Measurements from ENCODE around the gene HEPACAM2.
A peak's percentile ranks its signal among the peaks of the same experiment; 100 is the strongest.

Gene HEPACAM2

DNA sequence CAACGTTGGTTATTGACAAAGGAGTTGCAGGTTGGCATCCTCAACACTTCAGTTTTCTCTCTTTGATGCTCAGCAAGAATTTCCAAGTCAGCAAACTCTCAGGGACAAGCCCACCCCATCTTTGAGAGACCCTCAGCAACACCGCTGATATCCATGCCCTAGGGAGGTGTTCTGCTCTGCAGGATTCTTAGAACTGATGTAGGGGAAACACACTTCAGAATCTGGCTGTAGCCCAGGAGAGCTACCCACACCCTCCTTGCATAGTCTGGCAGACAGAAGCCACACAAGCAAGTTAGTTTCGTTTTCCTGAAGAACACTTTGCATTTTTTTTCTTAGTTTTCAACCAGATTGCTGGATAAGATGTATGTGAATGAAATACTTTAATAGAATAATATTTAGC, 78.9 kb downstream of the HEPACAM2 start:
- DNase-seq (ENCODE audit: low read depth in 3 of 3) = peak in 1 of 3 donors; percentile 7

DNA sequence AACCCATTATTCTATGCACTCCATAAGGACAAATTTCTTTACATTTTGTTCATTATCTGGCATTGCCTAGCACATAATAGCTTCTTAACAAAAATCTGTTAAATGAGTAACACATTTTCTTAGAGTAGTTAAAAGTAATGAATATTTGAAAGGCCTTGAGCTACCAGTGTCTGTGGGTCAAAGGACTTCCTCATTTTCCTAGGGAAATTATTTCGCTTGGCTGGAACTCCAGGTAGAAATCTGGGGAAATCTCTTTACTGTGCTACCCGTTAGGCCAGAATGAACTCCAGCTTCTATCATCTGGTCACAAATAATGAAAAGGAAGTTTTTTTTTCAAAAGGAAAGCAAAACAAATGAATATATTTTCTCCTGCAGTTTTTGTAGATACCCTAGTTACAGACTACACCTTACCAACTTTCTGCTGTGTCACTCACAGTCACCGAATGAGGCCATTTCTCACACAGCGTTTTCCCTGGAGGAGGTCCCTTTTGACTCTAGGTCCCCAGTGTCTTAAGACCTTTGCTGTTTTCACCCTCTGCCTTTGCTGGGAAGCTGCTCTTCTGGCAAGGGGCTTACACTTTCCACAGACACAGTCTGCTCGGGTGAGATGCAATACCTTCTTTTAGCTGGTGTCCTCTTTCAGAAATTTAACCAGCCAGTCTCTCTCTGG, 79.7 kb downstream of the HEPACAM2 start:
- DNase-seq (ENCODE audit: low read depth in 3 of 3) = no peak

DNA sequence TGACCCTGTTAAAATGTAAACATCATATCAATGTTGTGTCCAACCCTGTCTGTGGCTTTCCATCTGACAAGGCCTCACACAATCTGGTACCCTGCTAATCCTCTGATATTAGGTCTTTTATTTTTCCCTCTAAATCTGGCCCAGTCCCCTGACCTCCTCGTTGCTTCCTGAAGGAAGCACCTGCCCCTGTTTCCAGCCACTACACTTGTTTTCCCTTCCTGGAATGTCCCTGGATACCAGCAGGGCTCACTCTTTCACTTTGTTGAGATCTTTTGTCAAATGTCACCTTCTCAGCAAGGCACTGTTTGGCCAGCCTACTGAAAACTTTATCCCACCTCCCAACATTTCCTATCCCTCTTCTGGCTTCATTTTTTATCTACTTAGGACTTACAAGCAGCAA, 80.2 kb downstream of the HEPACAM2 start:
- no peak for DNase-seq (ENCODE audit: low read depth in 3 of 3)

DNA sequence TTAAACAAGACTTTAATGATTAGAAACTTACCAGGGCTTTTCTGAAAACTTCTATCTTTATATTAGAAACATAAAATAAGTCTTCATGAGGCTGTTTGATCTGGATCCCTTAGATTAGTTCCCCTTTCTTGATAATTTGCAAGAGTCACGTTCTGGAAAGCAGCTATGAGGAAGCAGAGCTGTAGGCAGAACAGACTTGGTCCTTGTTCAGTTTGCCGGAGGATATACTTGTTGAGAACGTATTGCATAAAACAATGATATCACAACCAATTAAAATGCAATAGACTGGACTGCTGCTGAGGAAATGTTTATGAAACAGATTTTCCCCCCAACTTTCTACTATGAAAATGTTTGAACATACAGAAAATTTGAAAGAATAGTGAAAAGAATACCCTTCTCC, 80.9 kb downstream of the HEPACAM2 start:
- DNase-seq (ENCODE audit: low read depth in 3 of 3) = no peak

DNA sequence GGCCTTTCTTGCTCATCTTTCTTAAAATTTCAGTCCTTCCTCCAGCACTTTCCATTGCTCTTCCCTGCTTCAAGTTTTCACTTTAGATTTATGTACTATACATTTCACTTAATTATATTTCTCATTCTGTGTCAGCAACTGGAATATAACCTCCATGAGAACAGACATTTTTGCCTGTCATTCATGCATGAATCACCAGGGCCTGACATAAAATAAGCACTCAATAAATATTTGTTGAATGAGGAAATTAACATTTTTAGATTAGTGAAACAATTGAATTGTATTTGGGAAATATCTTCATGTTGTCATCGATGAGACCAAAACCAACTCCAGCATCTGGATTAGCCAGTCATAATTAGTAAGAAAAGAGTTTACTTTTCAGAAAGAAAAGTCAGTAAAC, 84.1 kb downstream of the HEPACAM2 start:
- DNase-seq (ENCODE audit: low read depth in 3 of 3) = no peak

DNA sequence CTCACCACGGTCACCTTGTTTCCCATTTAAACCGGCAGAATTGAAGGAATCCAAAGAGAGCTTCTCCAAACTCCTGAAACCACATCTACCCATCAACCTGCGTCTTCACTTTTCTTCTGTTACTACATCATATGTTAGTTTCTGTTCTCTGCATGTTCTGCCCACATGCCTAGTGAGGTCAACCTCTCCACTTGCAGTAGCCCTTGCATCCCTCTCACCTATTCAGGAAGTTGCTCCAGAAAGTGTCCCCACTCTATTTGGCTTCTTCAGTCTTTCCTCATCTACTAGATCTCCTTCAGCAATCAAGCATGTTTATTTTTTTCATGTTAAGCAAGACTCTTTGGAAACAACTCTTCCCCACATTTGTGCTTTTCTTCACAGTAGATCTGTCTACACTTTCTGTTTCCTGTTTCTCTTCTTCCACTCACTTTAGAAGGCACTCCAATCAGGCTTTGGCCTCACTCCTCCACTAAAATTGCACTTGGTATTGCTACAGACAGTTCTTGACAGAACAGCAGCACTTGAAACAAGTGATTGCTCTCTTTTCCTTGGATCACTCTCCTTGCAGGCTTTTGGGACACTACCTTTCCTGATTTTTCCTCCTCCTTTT, 85.6 kb downstream of the HEPACAM2 start:
- DNase-seq (ENCODE audit: low read depth in 3 of 3) = no peak

DNA sequence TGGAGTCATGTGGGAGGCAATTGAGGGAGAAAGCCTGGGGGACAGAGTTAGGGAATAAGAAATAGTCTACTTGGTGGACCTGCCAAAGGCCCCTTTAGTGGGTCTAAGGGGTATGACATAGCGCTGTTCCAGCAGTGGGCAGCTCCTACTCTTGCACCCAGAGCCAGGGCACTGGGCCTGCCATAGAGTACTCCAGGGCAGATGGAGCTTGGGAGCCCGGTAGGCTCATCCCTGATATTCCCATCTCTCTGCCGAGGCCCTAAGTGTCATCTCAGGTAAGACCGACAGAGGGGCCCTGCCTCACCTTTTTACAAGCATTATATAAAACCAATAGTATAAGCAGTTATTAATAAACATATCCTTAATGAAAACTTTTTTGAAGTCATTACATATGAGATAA, 87.7 kb downstream of the HEPACAM2 start:
- no peak for DNase-seq (ENCODE audit: low read depth in 3 of 3)

All from stimulated activated CD4-positive, alpha-beta T cell treated with anti-CD3 and anti-CD28 coated beads, TNF-alpha, amount 100 ng/mL, for 48 hours (primary cell).